HS-27A (cell line): ENCODE results near the gene PIP5K1A.
A peak's percentile ranks its signal among the peaks of the same experiment; 100 is the strongest.
"Not testable (repeated sequence)": the region's sequence is repeated elsewhere in the genome, so short reads cannot be mapped to it uniquely, and the experiment has no call there.

Source experiments
- DNase-seq: peaks from one replicate; pipeline ENCODE4 v3.0.0-alpha.2; 2012; ENCODE audit warnings: low read depth, missing footprints

Gene PIP5K1A

GRCh38 chr1:151254217-151255213 is 56.2 kb downstream of the PIP5K1A start, which contains the start of gene PSMD4:
TSS of gene PSMD4 (plus strand) at chr1:151254734. CDS start at chr1:151254783, 49 bp downstream.
- DNase-seq, result peak; percentile 85

GRCh38 chr1:151255381-151255780 is 57.0 kb downstream of the PIP5K1A start:
- no peak for DNase-seq

GRCh38 chr1:151259351-151259750 is 61.0 kb downstream of the PIP5K1A start:
- no peak for DNase-seq

- DNase-seq, result no peak
Measured at GRCh38 chr1:151265446-151266236, 67.3 kb downstream of the PIP5K1A start.

GRCh38 chr1:151266315-151266714 is 68.0 kb downstream of the PIP5K1A start:
- no peak for DNase-seq

- no peak for DNase-seq
Measured at GRCh38 chr1:151266821-151267220, 68.5 kb downstream of the PIP5K1A start.

- no peak for DNase-seq
Measured at GRCh38 chr1:151267760-151268159, 69.4 kb downstream of the PIP5K1A start.

GRCh38 chr1:151273924-151274466 is 75.6 kb downstream of the PIP5K1A start:
- no peak for DNase-seq

- not testable (repeated sequence) for DNase-seq
Measured at GRCh38 chr1:151275341-151275740, 77.0 kb downstream of the PIP5K1A start.

GRCh38 chr1:151277249-151277648 is 78.9 kb downstream of the PIP5K1A start:
- DNase-seq, result no peak

- DNase-seq, result peak; percentile 93
Measured at GRCh38 chr1:151281225-151281968, 83.0 kb downstream of the PIP5K1A start.

GRCh38 chr1:151281969-151282882 is 83.9 kb downstream of the PIP5K1A start, which contains the start of gene ZNF687:
TSS of gene ZNF687 (plus strand) at chr1:151282299. CDS start at chr1:151286292, 3,993 bp downstream.
- peak; percentile 97 for DNase-seq

- DNase-seq, result no peak
Measured at GRCh38 chr1:151282883-151283725, 84.8 kb downstream of the PIP5K1A start.

- DNase-seq, result no peak
Measured at GRCh38 chr1:151284013-151284577, 85.7 kb downstream of the PIP5K1A start.

GRCh38 chr1:151286619-151287340 is 88.4 kb downstream of the PIP5K1A start:
- DNase-seq, result no peak

- no peak for DNase-seq
Measured at GRCh38 chr1:151287341-151287699, 89.0 kb downstream of the PIP5K1A start.

GRCh38 chr1:151287767-151288500 is 89.6 kb downstream of the PIP5K1A start:
- no peak for DNase-seq

GRCh38 chr1:151288502-151288901 is 90.2 kb downstream of the PIP5K1A start:
- no peak for DNase-seq
